ENCODE results near the gene PEX5.

Gene PEX5

GRCh38 chr12:7259060-7259459, 69.6 kb downstream of the PEX5 start:
- Histone ChIP-seq H3F3A (ENCODE audit: low read depth) (no peaks in the 10 kb centered on the region), H3K4me1 (ENCODE audit: insufficient read depth, low read length, poor library complexity, severe bottlenecking) (no peaks in the 10 kb centered on the region), H3K36me3 (ENCODE audit: insufficient read depth, low read length) (no peaks in the 10 kb centered on the region), H3K4me3 (ENCODE audit: low read length, poor library complexity, severe bottlenecking) (no peak overlapping the region), H3K79me2 (ENCODE audit: insufficient read depth, low read length) (no peaks in the 10 kb centered on the region), H2AFZ (ENCODE audit: low read length) (no peak overlapping the region), H3K9me2 (replicated peaks; ENCODE audit: low read depth, low read length) (no peaks in the 10 kb centered on the region), H3K4me2 (ENCODE audit: low read depth, low read length, poor library complexity, severe bottlenecking) (no peak overlapping the region), H3K9me3 (ENCODE audit: insufficient read depth, low read depth, low read length) (no peaks in the 10 kb centered on the region), H3K9ac (ENCODE audit: low read depth, low read length, poor library complexity, severe bottlenecking) (no peak overlapping the region), H3K27me3 (ENCODE audit: insufficient read depth, low read length, poor library complexity, severe bottlenecking) (no peaks in the 10 kb centered on the region), H4K20me1 (ENCODE audit: insufficient read depth, low read length, poor library complexity, severe bottlenecking) (no peaks in the 10 kb centered on the region)
- no peak for TF ChIP-seq CTCF (conservative IDR thresholded peaks at IDR 0.05; ENCODE audit: low read length)
- no peak for TF ChIP-seq EZH2phosphoT487 (IDR thresholded peaks at IDR 0.05; ENCODE audit: borderline replicate concordance)

Data from Loucy (cell line).